ENCODE results near the gene TMEM131. TPM values are rescaled to one million over a fixed set of nuclear protein-coding genes. Genes with fewer than 3 reads are reported as not detected.

TMEM131 gene
- total RNA-seq, 1 donor: 30.0 TPM

- H3K27me3 ChIP-seq (ENCODE audit: insufficient read depth, low read length): no peaks in the 10 kb centered on the region
- peaks cover 10% of the 10 kb centered on the region for H3K4me1 ChIP-seq (ENCODE audit: insufficient read depth, low read length)
- H3K36me3 ChIP-seq (ENCODE audit: insufficient read depth, low read length): no peaks in the 10 kb centered on the region
- H2AFZ ChIP-seq (ENCODE audit: low read length): no peak overlapping the region
- H3K79me2 ChIP-seq (ENCODE audit: insufficient read depth, low read length): peaks cover 98% of the 10 kb centered on the region
- DNase-seq (ENCODE audit: insufficient read length, low spot score, missing footprints): no peak
- H3K4me2 ChIP-seq (ENCODE audit: insufficient read depth, low read length): no peak overlapping the region
- H3K4me3 ChIP-seq (ENCODE audit: insufficient read depth, low read length): no peak overlapping the region
- no peaks in the 10 kb centered on the region for H3K9me3 ChIP-seq (ENCODE audit: low read depth, low read length)
- peaks cover 65% of the 10 kb centered on the region for H4K20me1 ChIP-seq (ENCODE audit: insufficient read depth, low read length)
- no peak overlapping the region for H3K27ac ChIP-seq (ENCODE audit: low read depth, low read length)
- TF ChIP-seq CTCF (IDR thresholded peaks at IDR 0.05; ENCODE audit: extremely low read depth, low read depth, low read length): no peak
Observed at GRCh38 chr2:97969081-97970067, 26.4 kb downstream of the TMEM131 start.

- Histone ChIP-seq H3K4me3 (ENCODE audit: insufficient read depth, low read length) (no peak overlapping the region), H4K20me1 (ENCODE audit: insufficient read depth, low read length) (peaks cover 58% of the 10 kb centered on the region), H3K4me2 (ENCODE audit: insufficient read depth, low read length) (no peak overlapping the region), H2AFZ (ENCODE audit: low read length) (no peak overlapping the region), H3K79me2 (ENCODE audit: insufficient read depth, low read length) (peaks cover 96% of the 10 kb centered on the region), H3K36me3 (ENCODE audit: insufficient read depth, low read length) (no peaks in the 10 kb centered on the region), H3K27me3 (ENCODE audit: insufficient read depth, low read length) (no peaks in the 10 kb centered on the region), H3K27ac (ENCODE audit: low read depth, low read length) (no peak overlapping the region), H3K4me1 (ENCODE audit: insufficient read depth, low read length) (peaks cover 13% of the 10 kb centered on the region), H3K9me3 (ENCODE audit: low read depth, low read length) (no peaks in the 10 kb centered on the region)
- no peak for TF ChIP-seq CTCF (IDR thresholded peaks at IDR 0.05; ENCODE audit: extremely low read depth, low read depth, low read length)
- no peak for DNase-seq (ENCODE audit: insufficient read length, low spot score, missing footprints)
Observed at GRCh38 chr2:97967931-97968627, 27.7 kb downstream of the TMEM131 start.

GRCh38 chr2:97967216-97967592 is 28.5 kb downstream of the TMEM131 start:
- DNase-seq (ENCODE audit: insufficient read length, low spot score, missing footprints): no peak
- H4K20me1 ChIP-seq (ENCODE audit: insufficient read depth, low read length): peaks cover 53% of the 10 kb centered on the region
- H3K79me2 ChIP-seq (ENCODE audit: insufficient read depth, low read length): peaks cover 96% of the 10 kb centered on the region

More at GRCh38 chr2:97967216-97967592, 28.5 kb downstream of the TMEM131 start:
- no peaks in the 10 kb centered on the region for H3K36me3 ChIP-seq (ENCODE audit: insufficient read depth, low read length)
- H2AFZ ChIP-seq (ENCODE audit: low read length): no peak overlapping the region
- H3K9me3 ChIP-seq (ENCODE audit: low read depth, low read length): no peaks in the 10 kb centered on the region
- H3K27ac ChIP-seq (ENCODE audit: low read depth, low read length): no peak overlapping the region
- no peak for TF ChIP-seq CTCF (IDR thresholded peaks at IDR 0.05; ENCODE audit: extremely low read depth, low read depth, low read length)
- no peaks in the 10 kb centered on the region for H3K27me3 ChIP-seq (ENCODE audit: insufficient read depth, low read length)
- peaks cover 13% of the 10 kb centered on the region for H3K4me1 ChIP-seq (ENCODE audit: insufficient read depth, low read length)
- no peak overlapping the region for H3K4me2 ChIP-seq (ENCODE audit: insufficient read depth, low read length)
- H3K4me3 ChIP-seq (ENCODE audit: insufficient read depth, low read length): no peak overlapping the region

Measured in osteoblast (primary cell).